ENCODE measurements around the gene KIF16B.
"Not testable (repeated sequence)": the region's sequence is repeated elsewhere in the genome, so short reads cannot be mapped to it uniquely, and the experiment has no call there.

The KIF16B gene

DNA sequence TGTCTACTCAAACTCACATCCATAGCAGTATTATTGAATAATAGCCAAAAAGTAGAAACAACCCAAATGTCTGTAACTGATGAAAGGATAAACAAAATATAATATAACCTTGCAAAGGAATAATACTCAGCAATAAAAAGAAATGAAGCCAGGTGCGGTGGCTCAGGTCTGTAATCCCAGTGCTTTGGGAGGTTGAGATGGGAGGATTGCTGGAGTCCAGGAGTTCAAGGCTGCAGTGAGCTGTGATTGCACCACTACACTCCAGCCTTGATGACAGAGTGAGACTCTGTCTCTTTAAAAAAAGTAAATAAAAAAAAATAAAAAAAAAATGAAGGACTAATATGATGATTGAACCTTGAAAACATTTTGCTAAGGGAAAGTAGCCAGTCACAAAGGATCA is 22.1 kb upstream of the KIF16B start:
- no peak for DNase-seq (ENCODE audit: low spot score)

DNA sequence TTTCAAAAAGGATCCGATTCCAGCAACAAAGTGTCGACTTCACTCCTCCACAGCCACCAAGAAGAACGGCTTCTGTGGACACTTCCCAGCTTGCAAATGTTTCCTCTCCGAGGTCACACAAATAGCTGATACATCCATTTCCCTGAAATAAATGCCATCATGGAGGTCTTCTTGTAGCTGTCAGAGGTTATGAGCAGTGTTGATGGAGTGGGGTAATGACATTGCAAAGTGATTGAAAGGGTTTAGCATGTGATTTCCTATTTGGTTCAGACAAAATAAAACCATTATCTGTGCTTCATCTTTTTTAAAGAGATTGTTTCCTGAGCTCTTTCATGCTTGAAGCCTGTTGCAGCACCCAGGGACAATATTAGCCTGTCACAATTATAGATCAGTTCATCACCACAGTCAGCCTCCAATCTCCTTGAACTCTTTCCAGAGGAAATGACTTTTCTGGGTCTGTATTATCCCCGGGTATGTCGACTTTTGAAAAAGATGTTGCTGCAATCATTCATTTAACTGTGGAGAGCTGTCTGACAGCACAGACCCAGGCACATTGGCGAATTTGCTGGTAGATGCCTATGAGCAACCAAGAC is 16.9 kb upstream of the KIF16B start:
- no peak for DNase-seq (ENCODE audit: low spot score)

DNA sequence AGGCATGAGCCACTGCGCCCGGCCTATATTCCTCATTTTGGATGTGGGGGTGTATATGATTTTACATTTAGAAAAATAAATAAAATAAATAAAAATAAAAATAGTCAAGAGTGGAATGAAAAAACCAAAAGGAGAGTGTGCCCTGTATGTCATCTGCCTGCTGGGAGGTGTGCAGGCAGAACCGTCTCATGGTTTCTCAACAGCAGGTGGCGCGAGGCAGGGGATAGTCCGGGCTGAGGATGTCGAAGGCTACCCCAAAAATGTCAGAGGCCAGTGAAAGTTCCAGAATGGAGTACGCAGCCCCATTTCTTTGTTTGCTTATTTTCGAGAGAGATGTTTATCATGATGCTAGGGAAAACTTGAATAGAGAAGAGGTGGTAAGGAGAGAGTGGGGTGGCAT is 16.4 kb upstream of the KIF16B start:
- no peak for DNase-seq (ENCODE audit: low spot score)

DNA sequence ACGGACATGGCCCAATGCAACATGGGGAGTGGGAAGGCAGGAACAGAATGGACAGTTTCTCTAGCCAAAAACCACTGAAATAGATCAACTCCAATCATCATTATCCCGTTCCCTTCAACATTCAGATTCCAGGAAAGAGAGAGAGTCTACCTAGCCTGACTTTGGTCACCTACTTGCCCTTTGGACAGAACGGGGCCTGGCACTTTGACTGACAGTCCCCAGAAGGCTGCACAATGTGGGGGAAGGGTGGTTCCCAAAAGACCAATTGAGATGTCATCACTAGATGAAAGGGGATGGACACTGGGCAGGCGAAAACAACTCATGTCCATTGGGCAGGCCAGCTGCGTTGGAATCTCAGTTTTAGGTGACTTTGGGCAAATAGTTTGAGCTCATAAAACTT is 15.0 kb upstream of the KIF16B start:
- no peak for DNase-seq (ENCODE audit: low spot score)

DNA sequence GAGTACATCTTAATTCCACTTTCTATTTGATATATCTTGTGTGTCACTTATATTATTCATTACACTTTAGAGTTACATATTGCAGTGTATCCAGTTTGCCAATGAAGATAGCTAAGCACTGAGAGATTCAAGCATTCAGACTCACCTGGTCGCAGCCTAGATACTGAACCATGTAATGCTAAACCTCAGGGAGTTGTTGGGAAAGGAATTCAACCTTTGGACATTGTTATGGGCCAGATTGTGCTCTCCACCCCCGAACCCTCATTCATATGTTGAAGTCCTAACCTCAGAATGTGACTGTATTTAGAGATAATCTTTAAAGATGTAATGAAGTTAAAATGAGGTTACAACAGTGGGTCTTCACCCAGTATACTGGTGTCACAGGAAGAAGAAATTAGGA is 13.8 kb upstream of the KIF16B start:
- no peak for DNase-seq (ENCODE audit: low spot score)

DNA sequence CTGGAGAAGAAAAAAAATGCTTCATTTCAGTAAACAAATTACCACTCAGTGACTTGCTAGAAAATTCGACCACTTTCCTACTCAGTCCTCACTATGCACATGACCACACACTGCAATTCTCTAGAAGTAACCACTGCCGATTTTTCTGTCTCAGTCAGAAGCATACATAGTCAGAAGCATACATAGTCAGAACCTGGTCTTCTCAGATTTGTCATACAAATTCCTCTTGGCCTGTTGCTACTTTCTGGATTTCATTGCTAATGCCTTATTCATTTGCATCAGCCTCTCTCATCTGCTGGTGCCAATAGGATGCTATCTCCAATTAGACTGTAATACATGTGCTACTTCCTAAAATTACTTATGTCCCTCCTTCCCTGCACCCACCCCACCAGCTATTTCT is 10.2 kb upstream of the KIF16B start:
- no peak for DNase-seq (ENCODE audit: low spot score)

DNA sequence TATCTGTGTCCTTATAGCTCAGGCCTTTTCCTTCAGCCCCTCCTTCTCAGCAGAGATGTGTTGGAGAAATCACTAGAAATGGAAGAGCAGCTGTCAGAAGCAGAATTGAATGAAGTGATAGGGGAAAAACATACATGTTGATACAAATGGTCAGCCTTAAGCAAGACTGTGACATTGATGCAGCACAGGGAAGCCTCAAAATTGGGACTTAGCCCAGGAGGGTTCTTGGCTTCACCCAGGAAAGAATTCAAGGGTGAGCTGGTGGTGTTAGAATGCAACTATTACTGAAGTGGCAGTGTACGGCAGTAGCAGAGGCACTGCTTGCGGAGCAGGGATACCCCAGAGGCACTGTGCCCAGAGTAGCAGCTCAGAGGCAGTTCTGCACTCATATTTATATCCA is 8.0 kb upstream of the KIF16B start:
- no peak for DNase-seq (ENCODE audit: low spot score)

DNA sequence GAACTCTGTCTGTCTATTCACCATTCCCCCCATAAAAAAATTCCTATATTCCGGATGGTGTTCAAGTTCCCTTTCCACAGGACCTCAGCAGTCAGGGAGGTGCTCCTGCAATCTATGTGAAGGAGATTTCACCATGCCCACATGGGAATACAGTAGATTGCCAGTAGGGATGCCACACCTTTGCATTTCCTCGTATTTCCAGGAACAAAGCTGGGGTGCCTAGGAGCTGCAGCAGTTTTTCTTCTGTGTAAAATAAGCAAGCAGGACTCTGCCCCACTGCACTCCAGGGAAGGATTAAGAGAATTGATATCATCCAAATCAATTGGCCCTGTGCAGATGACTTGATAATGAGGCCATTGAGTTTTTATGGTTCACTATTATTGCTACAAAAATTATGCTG is 7.4 kb upstream of the KIF16B start:
- no peak for DNase-seq (ENCODE audit: low spot score)

DNA sequence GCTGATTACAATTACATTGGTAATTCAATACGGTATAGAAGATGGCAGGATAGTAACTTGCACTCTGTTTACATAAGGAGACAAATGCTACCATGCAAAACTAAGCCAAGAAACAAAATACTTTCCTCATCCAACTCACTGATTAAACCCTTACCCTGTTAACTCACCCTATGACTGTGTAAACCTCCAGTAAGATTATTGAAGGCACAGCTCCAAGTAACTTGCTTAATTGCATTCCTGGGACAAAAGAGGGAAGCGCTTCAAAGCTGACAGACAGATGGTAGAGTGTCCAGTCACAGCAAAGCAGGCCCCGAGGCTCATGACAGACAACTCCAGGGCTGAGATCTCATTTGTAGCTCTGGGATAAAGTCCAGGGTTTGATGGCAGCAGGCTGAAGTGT is 6.9 kb upstream of the KIF16B start:
- no peak for DNase-seq (ENCODE audit: low spot score)

DNA sequence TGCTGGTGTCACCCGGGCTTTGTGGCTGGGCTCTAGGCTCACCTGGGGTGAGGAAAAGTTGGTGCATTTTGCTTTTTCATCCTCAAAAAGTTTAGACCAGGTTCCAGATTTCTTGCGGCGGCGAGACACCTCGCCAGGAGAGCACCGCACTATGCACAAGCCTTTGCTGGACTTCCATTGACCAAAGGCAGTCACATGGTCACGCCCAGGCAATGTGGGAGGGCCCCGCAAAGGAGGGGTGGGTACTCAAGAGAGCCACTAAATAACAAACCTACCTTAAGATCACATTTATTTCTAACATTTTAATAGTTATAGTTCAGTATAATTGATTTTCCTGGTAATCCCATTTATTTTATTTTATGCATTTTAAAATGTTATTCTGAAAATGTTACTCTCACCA is 3.0 kb upstream of the KIF16B start:
- peak; percentile 39 for DNase-seq (ENCODE audit: low spot score)

DNA sequence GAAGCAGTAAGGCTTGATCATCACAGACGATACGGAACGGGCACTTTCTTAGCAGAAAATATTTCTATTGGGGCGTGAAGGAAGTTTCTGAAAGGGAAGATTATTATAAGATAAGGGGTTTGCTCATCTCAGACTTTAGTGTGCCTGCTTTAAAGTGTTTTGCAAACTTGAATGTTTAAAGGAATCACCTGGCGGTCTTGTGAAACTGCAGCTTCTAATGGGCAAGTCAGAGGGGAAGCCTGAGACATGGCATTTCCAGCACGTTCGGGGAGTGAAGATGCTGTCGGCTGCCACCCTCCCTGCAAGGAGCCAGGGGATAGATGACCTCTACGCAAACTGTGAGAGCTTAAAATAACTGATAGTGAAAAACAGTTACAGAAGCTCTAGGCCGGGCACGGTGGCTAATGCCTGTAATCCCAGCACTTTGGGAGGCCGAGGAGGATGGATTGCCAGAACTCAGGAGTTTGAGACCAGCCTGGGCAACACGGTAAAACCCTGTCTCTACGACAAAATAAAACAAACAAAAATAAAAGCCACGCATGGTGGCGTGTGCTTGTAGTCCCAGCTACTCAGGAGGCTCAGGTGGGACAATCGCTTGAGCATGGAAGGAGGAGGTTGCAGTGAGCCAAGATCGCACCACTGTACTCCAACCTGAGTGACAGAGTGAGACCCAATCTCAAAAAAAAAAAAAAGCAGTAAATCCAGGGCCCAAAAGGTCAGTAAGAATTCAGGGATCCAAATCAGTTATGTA is 2.3 kb upstream of the KIF16B start:
- peak; percentile 35 for DNase-seq (ENCODE audit: low spot score)

DNA sequence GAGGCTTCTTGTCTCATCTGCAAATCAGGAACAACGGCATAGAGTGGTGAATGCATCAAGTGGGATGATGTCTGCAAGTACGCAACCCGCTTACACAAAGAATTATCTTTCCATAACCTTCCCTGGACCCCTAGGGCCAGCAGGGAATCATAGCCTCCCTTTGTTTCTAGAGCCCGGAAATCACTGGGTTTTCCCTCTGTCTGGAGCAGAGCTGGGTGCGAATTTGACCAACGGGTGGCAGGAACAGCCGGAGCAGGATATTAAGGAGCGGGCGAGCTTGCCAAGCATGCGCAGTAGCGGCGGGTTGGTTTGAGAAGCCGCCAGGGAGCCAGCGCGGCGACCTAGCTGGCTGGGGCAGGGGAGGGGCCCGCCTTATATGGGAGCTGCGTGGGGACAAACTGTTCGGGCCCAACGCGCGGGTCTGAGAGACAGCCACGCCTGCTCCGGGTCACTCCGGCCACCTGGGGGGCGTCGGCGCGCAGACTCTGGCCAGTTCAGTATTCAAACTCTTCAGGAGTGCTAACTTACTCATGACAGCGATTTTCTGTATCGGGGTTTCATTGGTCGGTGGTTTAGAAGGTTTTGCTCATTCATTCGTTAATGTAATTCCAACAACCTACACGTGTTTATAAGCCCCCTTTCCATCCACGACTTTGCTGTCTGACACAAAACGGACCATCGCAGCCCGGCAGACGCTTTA is 1.6 kb upstream of the KIF16B start:
- peak; percentile 93 for DNase-seq (ENCODE audit: low spot score)

DNA sequence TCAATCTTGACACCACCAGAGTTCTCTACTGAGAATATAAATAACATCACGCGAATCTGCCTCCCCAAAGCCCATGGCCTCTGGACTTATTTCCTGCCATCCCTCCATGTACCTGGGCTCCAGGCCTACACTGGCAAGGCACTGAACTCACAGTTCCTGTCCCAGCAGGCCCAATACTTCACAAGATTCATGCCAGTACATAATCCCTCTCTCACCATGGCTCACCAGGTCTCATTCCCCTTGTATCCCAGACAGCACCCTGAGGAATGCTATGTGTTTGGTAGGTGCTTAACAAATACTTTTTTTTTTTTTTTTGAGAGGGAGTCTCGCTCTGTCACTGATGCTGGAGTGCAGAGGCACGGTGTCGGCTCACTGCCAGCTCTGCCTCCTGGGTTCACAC is 1.9 kb downstream of the KIF16B start:
- no peak for DNase-seq (ENCODE audit: low spot score)

DNA sequence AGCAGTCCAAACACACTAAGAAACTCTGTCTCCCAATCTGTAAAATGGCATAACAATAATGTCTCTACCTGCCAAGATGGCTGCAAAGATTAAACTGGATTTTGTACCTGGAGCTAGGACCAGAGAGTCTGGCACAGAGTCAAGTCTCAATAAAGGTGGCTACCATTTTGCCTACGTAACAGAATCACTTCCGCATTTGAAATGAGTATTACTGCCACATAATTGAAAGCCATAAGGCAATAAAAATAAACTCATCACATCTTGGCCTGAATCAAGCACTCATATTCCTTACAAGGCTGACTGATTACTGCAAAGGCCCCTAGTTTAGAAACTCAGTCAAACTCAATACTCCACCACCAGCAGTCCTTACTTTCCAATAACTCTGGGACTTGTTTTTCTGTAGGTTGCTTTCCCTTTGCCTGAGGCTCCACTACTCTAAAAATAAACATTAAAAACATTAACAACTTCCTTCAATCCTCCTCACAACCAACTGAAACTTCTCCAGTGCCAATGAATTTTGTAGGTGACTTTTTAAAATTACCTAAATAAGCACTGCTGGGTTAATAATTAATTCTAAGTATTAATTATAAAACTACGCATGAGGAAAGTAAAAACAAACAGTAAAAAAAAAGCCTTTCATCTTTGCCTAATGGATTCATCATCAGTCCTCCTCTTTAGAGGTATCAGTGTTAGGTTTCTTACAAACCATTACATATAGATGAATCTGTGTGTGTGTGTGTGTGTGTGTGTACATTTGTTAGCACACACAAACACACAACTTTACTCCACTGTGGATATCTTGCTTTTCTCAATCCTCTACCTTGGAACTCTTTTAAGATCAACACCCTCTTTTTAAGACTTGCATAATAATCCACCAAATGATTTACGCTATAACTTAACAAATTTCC is 3.7 kb downstream of the KIF16B start:
- DNase-seq (ENCODE audit: low spot score): no peak

DNA sequence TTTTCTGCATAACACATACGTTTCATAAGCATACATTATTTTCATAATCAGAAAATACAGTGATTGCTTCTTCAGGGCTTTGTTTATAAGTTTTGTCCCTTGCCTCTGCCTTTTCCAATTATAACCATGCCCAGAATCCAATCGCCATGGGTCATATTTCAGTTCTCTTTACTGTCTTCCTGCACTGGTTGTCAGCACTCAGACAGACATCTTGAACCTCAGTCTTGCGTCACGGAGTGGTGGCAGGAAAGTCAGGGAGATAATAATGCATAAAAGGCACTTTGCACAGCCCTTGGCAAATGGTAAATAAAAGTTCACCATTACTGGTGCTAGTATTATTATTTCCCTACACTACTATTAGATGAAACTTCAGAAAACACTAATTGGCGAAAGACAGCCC is 7.2 kb downstream of the KIF16B start:
- DNase-seq (ENCODE audit: low spot score): no peak

DNA sequence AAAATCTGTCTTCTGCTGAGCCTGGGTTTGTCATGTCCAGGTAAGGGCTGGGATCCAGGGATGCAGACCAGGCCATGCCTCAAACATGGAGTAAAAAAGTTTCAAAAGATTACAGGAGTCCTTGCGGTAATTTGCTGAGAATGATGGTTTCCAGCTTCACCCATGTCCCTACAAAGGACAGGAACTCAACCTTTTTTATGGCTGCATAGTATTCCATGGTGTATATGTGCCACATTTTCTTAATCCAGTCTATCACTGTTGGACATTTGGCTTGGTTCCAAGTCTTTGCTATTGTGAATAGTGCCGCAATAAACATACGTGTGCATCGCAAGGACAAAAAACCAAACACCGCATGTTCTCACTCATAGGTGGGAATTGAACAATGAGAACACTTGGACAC is 9.2 kb downstream of the KIF16B start:
- DNase-seq (ENCODE audit: low spot score): not testable (repeated sequence)

DNA sequence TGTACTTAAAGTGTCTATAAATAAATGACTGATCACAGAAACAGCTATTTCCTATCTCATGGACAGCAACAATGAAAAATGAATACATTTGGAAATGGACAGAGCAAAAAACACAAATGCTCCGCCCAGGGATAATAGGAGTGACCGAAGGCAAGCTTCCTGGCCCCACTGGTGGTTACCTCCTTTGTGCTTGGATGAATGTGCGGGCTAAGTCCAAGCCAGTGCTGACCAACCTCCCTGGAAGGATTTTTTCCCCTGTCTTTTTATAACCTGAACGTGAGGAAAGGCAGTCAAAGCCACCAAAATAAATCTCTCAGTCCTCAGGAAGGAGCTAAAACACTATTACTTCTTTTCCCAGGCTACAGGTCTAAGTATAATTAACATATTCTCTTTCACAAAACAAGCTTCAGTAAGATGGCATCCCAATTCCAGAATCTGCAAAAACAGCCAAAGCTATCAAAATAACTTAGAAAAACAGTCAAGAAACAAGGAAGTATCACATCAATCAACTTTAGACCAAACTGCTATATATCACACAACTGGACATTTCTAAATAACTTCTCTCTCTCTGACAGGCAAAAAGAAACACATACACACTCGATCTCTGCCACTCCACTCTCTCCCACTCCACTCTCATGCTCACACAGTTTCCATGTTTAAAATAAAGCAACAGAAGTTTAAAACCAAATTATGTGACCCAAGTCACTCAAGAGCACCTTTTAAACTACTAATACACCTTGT is 10.0 kb downstream of the KIF16B start:
- DNase-seq (ENCODE audit: low spot score): no peak

DNA sequence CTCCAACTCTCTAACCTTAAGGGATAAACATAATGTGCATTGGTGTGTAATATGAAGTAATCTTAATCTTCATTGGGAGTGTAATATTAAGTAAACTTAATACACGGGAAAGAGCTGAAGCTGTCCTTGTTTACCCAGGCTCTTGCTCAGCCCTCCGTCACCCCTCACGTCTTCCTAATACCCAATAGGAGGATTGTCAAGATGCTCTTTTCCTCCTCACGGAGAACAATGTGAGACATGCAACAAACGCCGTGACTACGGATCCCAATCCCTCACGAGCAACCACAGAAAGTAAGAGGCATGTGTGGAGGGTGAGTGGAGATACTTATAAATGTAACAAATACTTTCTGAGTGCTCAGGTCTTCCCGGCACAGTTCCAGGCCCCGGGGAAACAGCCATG is 11.0 kb downstream of the KIF16B start:
- DNase-seq (ENCODE audit: low spot score): no peak

DNA sequence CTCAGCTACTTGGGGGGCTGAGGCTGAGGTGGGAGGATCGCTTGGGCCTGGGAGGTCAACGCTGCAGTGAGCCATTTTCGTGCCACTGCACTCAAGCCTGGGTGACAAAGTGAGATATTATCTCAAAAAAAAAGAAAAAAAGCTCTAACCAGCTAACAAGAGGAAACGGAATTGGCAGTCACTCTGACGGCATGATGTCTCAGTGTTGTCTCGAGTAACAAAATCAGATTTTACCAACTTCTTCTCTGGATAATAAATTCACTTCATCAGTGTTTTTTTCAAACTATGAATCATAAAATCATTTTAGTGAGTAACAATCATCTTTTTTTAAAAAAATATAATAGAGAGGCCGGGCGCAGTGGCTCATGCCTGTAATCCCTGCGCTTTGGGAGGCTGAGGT is 12.6 kb downstream of the KIF16B start:
- DNase-seq (ENCODE audit: low spot score): no peak

DNA sequence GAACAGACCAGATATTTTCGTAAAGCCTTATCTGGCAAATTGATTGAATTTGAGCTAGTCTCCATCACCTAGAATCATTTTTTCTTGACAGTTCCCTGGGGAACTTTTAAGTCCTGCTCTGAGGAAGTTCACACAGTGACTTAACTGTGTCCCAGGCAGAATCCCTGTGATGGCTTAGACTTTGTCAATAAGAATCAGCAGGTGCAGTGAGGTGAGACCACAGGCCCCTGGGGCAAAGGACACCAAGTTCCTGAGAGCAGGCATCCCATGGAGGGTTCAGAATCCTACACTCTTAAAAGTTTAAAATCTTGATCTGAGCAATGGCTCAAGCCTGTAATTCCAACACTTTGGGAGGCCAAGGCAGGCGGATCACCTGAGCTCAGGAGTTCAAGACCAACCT is 13.0 kb downstream of the KIF16B start:
- no peak for DNase-seq (ENCODE audit: low spot score)

DNA sequence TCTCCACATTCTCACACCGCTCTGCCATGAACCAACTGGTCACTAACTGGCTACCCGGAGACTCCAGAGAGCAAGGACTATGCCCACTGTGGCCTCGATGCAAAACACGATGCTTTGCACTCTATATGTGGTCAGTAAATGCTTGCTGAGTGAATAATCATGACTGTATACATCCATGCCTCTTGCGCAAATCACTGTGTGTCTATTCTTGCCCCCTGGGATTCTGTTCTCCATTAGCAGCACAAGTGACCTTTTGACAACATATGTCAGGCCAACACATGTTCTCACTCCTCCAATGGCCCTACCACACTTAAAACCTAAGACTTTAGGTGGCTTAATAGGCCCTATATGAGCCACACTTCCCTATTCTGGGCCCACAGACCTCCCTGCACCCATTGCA is 16.9 kb downstream of the KIF16B start:
- no peak for DNase-seq (ENCODE audit: low spot score)

DNA sequence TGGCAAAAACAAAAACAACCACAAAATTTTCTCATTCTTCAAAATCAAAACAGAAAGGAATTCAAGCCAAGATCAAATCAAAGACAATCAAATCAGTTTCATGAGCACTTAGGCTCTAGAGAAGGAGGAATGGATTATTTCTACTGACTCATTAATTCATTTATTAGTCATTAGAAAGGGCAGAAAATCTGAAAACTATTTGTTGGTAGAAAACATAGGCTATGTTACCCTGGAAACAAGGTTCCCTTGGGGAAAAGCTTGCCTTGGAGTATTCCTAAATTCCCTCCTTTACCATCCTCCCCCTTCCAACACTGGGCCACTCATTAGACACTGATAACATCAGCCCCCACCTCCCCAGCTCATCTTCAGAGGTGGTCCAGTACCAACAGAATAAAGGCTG is 17.5 kb downstream of the KIF16B start:
- no peak for DNase-seq (ENCODE audit: low spot score)

All from iPS-NIHi11 (cell line).